Hippocampal formation (tissue), 2 donors: ENCODE data around the gene VENTX.

Source experiments
- DNase-seq, 2 donors: peaks; one replicate each; lab custom pipeline; 2025; lab: John Stamatoyannopoulos, UW

Gene VENTX

DNA sequence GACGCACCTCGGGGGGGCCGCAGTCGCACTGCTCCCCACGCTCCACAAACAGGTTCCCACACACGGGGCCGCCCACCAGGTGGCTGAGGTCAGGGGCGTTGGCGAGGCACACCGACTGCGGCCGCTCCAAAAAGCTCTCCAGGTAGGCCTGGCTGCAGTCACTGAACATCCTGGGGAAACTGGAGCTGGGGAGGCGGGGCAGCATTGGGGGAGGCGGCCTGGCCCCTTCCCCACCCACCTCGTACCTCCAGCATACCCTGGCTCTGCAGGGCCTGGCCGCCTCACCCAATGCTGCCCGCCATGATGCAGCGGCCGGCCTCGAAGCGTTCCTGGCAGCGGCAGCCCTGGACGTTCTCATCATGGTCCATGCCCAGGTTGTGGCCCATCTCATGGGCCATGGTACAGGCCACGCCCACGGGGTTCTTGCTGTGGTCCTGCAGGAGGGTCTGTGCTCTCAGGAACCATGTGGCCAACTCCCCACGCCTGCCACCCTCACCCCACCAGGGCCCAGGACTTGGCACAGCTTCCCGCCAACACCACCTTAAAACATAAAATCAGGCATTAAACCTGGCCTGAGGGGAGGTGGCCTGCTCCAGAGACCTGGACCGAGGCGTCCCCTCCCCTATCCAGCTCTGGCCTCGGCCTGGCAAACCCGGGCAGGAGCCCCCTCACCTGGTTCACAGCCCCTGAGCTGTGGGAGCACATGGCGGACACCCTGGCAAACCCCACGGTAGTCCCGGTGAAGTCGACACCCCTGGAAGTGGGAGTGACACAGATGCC is 34.1 kb downstream of the VENTX start:
- DNase-seq, result no peak

DNA sequence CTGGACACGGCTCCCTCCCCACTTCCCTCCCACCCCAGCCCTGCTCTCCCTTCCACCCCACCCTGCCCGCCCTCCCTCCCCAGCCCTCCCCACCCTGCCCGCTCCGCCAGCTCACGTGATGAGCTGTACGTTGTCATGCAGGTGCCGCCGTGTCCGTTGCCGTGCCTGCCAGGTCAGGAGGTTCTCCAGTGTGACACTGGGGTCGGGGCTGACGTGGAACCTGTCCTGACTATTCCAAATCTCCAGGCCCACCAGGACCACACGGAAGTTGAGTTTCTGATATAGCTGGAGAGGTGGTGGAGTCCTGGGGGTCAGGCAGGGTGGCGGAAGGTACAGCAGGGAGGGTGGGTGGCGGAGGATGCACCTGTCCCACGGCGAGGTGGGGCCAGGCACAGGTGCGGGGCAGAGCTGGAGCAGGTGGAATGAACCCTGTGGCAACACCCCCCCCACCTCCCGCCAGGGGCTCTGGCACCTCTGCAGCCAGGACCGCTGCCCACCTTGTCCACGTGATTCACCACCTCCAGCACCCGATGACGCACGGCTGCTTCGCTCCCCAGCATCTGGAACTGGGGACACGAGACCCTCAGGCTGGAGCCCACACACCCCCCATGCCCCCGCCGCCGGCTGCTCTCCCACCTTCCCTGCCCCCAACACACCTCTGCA is 34.8 kb downstream of the VENTX start:
- no peak for DNase-seq

DNA sequence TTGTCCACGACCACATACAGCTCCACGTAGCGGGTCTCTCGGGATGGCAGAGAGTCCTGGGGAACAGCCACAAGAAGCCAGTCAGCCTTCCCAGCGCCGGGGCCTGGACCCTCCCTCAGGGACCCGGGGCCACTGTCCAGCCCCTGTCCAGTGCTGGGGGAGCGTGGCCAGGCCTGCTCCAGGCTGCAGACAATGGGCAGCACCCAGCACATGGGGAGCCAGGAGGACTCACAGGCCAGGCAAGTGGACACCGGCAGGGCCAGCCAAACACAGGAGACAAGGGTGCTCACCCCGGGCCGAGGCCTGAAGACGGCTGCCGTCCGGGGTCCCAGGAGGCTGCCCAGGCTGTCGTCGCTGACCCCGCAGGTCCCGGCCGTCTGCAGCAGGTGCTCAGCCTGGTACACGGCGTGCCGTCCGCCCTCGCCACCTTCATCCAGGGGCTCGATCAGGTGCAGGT is 35.3 kb downstream of the VENTX start:
- DNase-seq, result no peak

DNA sequence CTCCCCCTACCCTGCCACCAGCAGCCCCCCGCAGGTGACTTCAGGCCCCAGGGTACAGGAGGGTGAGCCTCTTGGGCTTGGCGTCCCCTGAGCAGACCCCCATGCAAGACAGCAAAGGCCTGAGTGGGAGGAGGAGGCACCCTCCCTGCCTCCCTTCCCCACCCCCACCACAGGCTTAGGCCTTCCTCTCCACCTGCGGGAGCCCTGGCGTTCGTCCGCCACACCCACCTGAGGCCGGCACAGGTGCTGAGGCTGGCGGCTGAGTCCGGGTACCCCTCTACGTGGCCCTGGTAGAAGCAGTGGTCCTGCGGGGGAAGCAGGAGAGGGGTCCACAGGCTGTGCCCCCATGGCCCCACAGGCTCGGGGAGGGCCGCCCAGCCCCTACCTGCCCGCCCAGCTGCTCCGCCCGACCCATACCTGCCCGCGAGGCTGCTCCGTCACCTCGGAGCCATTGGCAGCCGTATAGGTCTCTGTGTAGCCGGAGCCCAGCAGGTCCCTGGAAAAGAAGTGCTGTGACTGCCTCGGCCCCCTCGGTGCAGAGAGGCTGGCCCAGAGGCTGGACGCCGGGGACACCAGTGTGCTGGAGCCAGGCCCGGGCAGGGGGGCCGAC is 36.0 kb downstream of the VENTX start:
- no peak for DNase-seq

DNA sequence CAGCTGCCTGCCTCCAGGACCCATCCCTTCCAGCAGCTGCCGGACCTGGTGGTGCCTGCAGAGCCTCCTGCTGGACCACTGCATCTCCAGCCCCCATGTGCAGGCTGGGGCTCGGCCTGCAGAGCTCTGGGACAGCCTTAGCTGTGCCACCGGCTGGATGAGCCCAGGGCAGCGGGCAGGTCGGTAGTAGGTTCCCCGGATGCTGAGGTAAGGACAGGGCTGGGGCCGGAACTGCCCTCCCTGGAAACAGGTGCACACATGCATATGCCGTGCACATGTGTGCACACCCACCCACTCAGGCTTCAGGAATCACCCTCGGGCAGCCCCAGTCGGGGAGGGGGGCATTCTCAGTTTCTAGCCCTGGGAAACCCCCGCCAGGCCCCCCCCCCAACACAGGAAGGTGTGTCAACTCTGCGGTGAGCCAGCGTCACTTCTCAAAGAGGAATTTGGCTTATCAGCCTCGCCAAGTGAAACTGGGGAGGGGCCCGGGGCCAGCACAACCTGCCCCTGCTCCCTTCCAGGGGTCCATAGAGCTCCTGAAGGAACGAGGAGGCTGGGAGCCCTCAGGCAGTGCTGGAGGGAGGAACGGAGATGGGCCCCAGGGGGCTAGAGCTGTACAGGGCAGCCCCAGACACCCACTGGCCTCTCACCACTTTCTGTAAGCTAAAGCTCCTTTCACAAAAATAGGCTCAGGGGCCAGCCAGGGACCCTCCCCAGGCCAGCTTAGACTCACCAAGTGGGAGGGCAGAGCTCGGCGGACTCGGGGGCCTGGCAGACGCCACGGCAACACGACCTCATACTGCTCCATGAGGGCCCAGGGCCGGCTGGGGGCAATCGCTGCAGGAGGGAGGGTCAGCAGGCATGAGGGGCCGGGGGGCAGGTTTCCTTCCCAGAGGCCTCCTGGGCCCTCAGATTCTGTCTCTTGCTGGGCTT is 37.4 kb downstream of the VENTX start:
- DNase-seq, result no peak

DNA sequence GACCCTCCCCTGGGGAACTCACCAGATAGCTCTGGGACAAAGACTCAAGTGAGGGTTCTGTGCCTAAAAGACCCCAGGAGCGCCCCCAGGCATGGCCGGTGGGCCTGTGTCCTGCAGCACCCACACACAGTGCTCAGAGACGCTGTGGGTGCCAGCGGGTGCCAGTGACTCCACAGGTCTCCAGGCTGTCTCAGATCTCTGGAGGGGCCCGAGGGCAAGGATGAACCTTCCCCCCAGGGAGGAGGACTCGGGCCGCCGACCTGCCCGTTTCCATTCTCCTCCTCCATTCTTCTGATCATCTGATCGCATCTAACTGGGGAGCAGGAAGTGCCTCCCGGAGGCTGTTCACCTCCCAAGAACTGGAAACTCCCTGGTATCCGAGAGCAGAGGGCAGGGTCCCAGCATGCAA is 38.0 kb downstream of the VENTX start:
- no peak for DNase-seq

DNA sequence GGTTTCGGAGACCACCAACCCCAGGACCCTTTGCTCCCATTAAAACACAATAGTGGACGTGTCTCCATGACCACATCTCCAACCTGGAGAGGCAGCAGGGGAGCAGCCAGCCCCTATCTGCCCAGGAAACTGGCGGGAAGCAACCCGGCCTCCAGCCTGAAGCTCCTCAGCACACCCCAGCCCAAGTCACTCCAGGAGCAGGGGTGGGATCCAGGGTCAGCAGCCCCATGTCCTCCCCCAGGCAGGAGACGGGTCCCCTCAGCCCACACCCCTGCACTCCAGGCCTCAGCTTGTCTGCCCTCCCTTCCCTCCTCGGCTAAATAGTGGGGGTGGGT is 38.4 kb downstream of the VENTX start:
- DNase-seq, result no peak

DNA sequence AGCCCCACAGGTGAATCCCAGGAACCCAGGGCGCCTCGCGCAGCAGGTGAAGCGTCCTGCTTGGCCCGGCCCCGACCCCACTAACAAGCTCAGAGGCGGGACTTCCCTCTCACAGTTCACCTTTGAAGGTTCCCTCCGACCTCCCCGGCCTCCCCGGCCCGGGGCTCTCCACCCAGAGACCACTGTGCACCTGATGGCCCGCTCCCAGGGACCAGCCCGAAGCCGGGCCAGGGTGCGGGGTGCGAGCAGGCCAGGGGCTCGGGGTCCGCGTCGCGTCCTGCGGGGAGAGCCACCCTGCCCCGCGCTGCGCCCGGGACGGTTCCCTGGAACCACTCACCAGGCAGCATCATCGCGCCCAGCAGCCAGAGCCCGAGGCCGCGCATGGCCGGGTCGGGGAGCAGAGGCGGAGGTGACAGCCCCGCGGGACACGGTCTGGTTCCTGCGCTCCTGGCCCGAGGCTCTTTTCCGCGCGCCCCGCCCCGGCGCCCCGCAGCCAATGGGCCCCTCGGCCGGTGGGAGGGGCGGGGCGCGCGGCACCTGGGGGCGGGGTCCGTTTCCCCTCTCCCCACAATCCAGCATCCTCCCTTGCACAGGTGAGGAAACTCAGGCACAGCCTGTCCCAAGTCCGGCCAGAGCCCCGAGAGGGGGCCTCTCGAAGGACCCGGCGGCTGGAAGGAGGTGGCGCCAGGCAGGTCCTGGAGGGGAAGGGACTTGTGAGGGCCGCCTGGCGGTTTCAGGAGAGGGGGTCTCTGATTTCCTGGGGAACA is 39.0 kb downstream of the VENTX start, which contains the start of gene ADAM8:
Gene ADAM8, minus strand, starts transcription at position 434 of the 767 bp plus-strand sequence. Its CDS starts 51 bp downstream, at position 383.
- no peak for DNase-seq

DNA sequence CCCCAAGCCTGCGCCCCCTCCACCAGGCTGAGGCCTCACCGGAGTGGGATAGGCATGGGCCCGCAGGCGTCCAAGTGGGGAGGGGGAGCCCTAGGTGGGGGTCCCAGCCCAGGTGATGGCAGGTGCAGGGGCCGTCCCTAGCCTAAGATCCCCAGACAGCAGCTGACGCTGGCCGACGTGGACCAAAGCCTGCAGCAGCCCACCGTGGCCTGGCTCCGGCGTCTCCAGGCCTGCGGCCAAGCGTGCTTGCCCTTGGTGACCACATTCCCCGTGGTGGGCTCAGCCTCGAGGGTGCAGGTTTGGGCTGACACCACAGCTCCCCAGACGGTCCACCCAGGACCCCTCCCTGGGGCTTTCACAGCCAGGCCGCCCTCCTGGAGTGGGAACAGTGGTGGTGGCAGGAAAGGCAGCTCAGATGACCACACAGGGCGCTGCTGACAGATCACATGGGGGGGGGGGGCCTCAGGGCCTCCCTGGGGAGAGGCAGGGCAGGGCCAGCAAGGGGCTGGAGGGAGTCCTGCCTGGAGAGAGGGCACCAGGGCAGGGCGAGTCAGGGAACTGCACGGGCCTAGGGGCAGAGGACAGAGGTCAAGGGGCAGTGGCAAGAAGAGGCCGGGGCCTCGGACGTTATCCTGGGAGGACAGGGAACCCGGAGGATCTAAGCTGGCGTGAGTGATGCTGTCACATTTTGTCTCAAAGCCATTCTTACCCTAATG is 39.8 kb downstream of the VENTX start:
- DNase-seq, result no peak

DNA sequence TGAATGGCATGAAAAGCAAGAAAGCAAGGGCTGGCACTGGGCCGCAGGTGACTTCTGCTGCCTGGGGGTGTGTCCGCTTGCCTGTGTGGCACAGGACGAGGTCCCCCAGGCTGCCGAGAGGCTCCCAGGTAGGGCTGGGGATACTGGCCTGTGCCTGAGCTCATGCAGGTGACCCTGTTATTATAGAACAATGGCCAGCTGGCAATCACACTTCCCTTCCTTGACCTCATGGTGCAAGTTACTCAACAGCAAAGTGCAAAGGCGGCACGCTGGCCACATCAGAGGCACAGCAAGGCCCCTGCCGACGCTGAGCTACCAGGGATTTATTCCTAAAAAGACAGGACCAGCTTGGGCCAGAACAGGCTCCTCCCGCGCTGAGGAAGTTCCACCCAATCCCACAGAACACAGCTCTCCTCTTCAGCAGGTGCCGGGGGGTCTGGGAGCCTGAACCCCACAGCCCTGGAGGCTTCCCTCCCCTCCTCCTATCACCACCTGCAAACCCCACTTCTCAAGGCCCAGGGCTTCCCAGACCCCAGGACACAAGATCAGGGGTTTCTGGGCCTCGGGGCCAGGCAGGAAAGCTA is 40.4 kb downstream of the VENTX start:
- no peak for DNase-seq

DNA sequence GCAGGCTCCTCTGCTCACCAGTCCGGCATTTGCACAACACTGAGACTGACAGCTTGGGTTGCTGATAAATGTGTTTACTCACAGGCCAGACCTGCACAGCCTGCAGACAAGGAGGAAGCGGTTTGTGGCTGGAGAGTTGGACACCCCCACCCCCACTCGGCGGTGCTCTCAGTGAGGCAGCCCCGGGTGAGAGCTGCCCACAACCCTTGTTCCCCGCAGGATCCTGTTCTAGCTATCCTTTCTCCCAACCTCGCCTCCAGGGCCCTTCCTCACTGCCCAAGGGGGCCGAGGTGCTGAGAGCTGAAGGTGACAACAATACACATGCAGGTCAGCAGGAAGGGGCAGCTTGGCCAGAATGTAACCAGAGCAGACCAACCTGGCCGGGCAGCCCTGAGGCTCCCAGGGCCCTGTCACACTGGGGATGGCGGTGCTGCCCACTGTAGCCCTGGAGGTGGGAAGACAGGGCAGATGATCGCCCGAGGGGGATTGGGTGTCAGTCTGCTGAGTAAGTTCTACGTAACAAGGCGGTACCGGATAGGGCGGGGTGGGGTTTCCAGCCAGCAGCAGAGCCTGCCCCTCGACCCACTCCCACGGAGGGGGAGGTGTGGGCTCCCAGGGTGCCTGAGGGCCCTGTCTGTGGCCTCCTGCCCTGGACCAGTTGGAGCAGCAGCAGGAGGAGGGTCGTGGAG is 41.1 kb downstream of the VENTX start:
- peak in 1 of 2 donors; percentile 9 for DNase-seq

DNA sequence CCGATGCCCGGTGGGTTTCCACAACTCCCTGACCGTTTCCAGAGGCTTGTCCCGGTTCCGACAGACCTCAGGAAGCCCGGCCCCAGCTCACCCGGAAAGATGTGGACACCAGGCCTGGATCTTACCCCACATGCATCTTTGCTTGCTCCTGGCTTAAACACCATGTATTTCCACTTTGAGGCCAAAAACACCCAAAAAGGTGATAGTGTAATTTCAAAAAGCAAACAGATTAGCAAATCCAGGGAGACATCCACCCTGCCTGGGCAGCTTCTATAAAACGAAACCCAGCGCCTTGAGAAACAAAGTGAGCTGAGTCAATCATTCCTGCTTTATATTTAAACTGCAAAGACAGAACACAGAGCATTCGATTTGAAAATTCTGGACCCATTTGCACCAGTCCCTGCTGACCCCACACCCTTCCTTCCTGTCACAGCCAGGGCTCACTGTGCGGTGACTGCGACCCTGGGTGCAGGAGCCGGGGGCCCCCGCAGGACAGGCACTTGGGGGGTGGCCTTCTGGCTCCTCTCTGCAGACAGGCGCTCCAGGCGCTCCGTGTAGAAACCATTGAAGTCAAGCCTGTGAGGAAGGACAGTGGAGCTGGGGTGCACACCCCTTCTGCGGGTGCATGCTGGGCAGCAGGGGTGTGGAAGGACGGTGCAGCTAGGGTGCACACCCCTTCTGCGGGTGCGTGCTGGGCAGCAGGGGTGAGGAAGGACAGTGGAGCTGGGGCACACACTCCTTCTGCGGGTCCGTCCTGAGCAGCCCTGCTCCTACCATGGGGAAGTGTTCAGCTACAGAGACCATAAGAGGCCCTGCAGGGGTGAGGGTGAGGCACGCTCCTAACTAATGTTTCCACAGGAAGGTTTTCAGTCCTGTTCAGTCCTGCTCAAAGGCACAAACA is 41.9 kb downstream of the VENTX start:
- DNase-seq, result no peak

DNA sequence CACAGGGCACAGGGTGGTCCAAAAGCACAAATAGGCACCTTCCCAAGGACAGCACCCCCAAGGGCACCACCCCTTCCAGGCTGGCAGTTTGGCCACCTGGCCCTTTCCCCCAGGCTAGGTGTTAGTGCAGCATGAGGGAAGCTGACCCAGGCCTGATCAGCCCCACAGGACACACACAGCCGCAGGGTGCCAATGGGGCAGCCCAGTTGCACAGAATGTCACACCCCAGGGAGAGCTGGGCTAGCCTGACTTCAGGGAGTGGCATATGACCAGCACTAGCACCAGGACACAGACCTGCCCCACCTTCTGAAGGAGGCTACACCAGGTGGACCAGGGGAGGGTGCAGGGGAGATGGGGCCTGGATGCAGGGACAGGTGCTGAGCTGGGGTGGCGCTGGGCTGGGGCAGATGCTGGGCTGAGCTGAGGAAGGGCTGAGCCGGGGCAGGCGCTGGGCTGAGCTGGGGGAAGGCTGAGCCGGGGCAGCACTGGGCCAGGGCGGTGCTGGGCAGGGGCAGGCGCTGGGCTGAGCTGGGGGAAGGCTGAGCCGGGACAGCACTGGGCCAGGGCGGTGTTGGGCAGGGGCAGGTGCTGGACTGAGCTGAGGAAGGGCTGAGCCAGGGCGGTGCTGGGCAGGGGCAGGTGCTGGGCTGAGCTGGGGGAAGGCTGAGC is 42.9 kb downstream of the VENTX start:
- no peak for DNase-seq

DNA sequence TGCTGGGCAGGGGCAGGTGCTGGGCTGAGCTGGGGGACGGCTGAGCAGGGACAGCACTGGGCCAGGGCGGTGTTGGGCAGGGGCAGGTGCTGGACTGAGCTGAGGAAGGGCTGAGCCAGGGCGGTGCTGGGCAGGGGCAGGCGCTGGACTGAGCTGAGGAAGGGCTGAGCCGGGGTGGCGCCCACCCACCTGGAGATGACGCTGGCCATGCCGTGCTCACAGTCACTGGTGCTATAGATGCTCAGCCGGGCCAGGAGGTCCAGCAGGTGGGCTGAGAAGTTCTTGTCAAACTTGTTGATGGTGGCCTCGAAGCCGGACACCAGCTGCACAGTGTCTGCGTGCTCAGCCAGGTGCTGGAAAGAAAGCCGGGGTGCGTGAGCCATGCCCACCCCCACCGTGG is 43.4 kb downstream of the VENTX start:
- DNase-seq, result no peak

DNA sequence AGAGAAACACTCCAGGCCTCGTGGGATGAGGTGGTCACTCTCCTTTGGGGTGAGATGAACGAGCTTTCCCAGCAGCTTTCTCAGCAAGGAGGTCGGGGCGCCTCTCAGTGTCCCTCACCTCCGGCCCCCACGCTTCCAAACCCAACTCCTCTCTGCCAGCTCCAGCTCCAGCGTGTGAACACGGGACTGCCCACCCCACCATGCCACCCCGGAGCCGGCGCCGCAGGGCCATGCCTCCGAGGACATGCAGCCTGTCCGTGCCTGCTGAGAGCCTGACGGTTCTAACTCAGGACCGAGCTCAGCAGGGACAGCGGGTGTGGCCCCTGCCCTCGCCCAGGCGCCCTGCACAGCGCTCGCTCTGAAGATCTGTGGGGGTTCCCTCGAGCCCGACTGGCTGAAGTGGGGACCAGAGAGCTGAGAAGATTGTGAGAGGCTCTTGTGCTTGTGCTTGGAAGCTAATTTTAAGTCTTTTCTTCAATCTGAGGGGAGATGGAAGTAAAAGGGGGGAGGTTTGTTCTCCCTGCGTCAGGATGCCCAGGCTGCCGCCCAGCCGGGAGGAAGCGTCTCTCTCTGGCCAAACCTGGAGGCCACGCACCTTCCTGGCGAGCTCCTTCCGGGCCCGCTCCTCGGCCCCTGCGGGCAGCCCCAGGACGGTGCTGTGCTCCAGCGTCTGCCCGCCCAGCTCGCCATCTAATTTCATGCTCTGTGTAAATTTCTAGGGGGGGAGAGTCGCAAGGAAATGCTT is 44.1 kb downstream of the VENTX start:
- no peak for DNase-seq

DNA sequence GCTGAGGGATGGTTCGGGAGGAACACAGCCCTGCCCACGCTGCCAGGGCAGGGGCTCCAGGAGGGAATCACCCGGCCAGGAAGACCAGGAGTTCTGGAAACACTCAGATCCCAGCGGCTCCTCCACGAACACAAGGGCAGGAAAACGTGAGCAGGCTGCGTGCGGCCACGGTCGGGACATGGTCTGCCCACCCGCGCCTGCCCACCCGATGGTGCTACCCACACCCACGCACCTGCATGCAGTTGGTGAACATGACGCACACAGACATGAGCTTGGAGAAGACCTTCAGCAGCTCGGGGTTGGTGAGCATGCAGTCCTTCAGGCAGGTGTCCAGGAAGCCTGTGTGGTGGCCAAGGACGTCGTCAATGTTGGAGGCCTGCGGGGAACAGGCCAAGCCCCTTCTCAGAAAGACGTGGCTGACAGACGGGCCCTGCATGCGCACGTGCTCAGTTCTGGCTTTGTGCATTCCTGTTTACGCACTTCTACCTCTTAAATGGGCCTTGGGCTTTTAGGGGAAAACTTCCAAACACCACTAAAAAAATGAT is 45.3 kb downstream of the VENTX start:
- no peak for DNase-seq

DNA sequence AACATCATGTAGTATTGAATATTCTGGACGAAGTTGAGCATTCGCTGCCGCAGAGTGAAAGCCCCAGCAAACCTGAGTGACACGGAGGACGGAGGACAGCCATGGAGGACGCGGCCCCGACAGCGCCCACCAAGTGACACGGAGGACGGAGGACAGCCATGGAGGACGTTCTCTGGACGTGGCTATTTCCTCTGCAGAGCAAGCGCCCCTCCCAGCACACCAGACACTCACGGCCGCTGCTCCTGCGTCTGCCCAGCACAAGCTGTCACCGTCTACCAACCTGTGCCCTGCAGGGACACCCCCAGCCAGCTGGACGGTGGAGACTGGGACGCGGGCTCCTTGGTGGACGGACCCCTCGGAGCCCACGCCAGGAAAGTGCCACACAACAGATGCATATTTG is 46.3 kb downstream of the VENTX start:
- DNase-seq, result no peak
